IMR-90 (cell line): Measurements from ENCODE around the gene FUS. TPM values are rescaled to one million over a fixed set of nuclear protein-coding genes. Genes with fewer than 3 reads are reported as not detected.

Experiments
- ATAC-seq: fragments of 200-7000 bp; cut with Tn5 transposase; 2 replicates; pipeline ENCODE4 v1.9.1; 2020; ENCODE audit warnings: low read depth, mild to moderate bottlenecking, moderate library complexity
- BruUV-seq: library from RNA; stranded (reverse); fragments of 400-500 nt; replicated peaks from 2 replicates; lab custom pipeline; 2021; lab: Mats Ljungman, UMichigan
- CTCF ChIA-PET: fragments of 300-600 bp; formaldehyde crosslinking; extraction: SDS; loops from one replicate; lab custom pipeline; 2021; ENCODE audit warnings: antibody characterized with exemption; lab: Yijun Ruan, JAX
- POLR2A ChIA-PET: fragments of 300-600 bp; sonication (Branson Sonifier 250); formaldehyde crosslinking; loops from one replicate; lab custom pipeline; 2022; ENCODE audit warnings: antibody characterized with exemption; ENCODE audit not compliant: unreplicated experiment; lab: Charles Lee
- DNase-seq: peaks from one replicate; pipeline ENCODE4 v3.0.0; 2013
- H2AFZ ChIP-seq: replicated peaks from 2 replicates; pipeline ENCODE3; 2013; ENCODE audit warnings: low read length, mild to moderate bottlenecking; ENCODE audit not compliant: poor library complexity
- H2AK5ac ChIP-seq: 2 replicates; pipeline ENCODE4 v1.6.1; 2013; ENCODE audit warnings: low read depth, low read length, inconsistent platforms
- H2AK9ac ChIP-seq: replicated peaks from 2 replicates; pipeline ENCODE3; 2013; ENCODE audit warnings: mild to moderate bottlenecking, low read depth, low read length, moderate library complexity; ENCODE audit not compliant: poor library complexity
- H2BK120ac ChIP-seq: 2 replicates; pipeline ENCODE4 v1.6.1; 2013; ENCODE audit warnings: low read depth, low read length, inconsistent platforms
- H2BK15ac ChIP-seq: 3 replicates; pipeline ENCODE4 v1.6.1; 2013; ENCODE audit warnings: low read depth, low read length, inconsistent platforms
- H2BK20ac ChIP-seq: 2 replicates; pipeline ENCODE4 v1.6.1; 2013; ENCODE audit warnings: low read depth, mild to moderate bottlenecking, inconsistent platforms, low read length, moderate library complexity
- H2BK5ac ChIP-seq: 2 replicates; pipeline ENCODE4 v1.6.1; 2013; ENCODE audit warnings: mild to moderate bottlenecking, low read depth, low read length, inconsistent platforms; ENCODE audit not compliant: poor library complexity, severe bottlenecking
- H3K14ac ChIP-seq: replicated peaks from 2 replicates; pipeline ENCODE4 v1.6.1; 2013; ENCODE audit warnings: low read depth, low read length, inconsistent platforms
- H3K18ac ChIP-seq: 2 replicates; pipeline ENCODE4 v1.6.1; 2013; ENCODE audit warnings: low read depth, low read length, control low read depth
- H3K23ac ChIP-seq: 2 replicates; pipeline ENCODE4 v1.6.1; 2013; ENCODE audit warnings: low read depth, low read length, inconsistent platforms
- H3K27ac ChIP-seq: 2 replicates; pipeline ENCODE4 v1.5.1; 2013; ENCODE audit warnings: mild to moderate bottlenecking, control low read depth, low read length; ENCODE audit not compliant: insufficient read depth
- H3K27me3 ChIP-seq: 2 replicates; pipeline ENCODE4 v1.6.1; 2013; ENCODE audit warnings: low read length; ENCODE audit not compliant: control insufficient read depth, insufficient read depth
- H3K36me3 ChIP-seq: 2 replicates; pipeline ENCODE4 v1.6.1; 2013; ENCODE audit warnings: low read length, mixed read lengths; ENCODE audit not compliant: control insufficient read depth, insufficient read depth
- H3K4ac ChIP-seq: 2 replicates; pipeline ENCODE4 v1.6.1; 2013; ENCODE audit warnings: low read depth, low read length, inconsistent platforms
- H3K4me1 ChIP-seq: 2 replicates; pipeline ENCODE4 v1.6.1; 2013; ENCODE audit warnings: low read length, mixed read lengths; ENCODE audit not compliant: control insufficient read depth, insufficient read depth
- H3K4me2 ChIP-seq: 2 replicates; pipeline ENCODE4 v1.6.1; 2013; ENCODE audit warnings: low read depth, mild to moderate bottlenecking, control low read depth, low read length, moderate library complexity
- H3K4me3 ChIP-seq: 2 replicates; pipeline ENCODE4 v1.5.1; 2013; ENCODE audit warnings: low read depth, mild to moderate bottlenecking, control low read depth, low read length, moderate library complexity; ENCODE audit not compliant: insufficient read depth
- H3K56ac ChIP-seq: 2 replicates; pipeline ENCODE4 v1.6.1; 2013; ENCODE audit warnings: low read length, inconsistent platforms; ENCODE audit not compliant: insufficient read depth; ENCODE audit errors: extremely low read depth
- H3K79me1 ChIP-seq, 2 experiments: 2 replicates each; pipeline ENCODE4 v1.6.1; 2013; ENCODE audit warnings: low read length in 2 of 2, inconsistent platforms in 1 of 2, low read depth in 1 of 2
- H3K9ac ChIP-seq: 2 replicates; pipeline ENCODE4 v1.6.1; 2013; ENCODE audit warnings: low read depth, low read length, control low read depth
- H3K9me1 ChIP-seq: 2 replicates; pipeline ENCODE4 v1.6.1; 2013; ENCODE audit warnings: low read length, inconsistent platforms; ENCODE audit not compliant: insufficient read depth
- H3K9me3 ChIP-seq: 2 replicates; pipeline ENCODE4 v1.6.1; 2013; ENCODE audit warnings: low read length; ENCODE audit not compliant: control insufficient read depth, insufficient read depth
- H4K20me1 ChIP-seq: 2 replicates; pipeline ENCODE4 v1.6.1; 2013; ENCODE audit warnings: low read length, inconsistent platforms; ENCODE audit not compliant: insufficient read depth
- H4K5ac ChIP-seq: 2 replicates; pipeline ENCODE4 v1.6.1; 2013; ENCODE audit warnings: mild to moderate bottlenecking, low read depth, low read length, control low read depth
- H4K8ac ChIP-seq, 2 experiments: 2 replicates each; pipeline ENCODE4 v1.6.1; 2013; ENCODE audit warnings: low read depth in 2 of 2, low read length in 2 of 2, control low read depth in 1 of 2, inconsistent platforms in 1 of 2
- H4K91ac ChIP-seq: 2 replicates; pipeline ENCODE4 v1.6.1; 2013; ENCODE audit warnings: low read depth, low read length, inconsistent platforms; ENCODE audit not compliant: insufficient read depth
- BHLHE40 ChIP-seq: fragments of 150-350 bp; IDR thresholded peaks from 2 replicates; pipeline ENCODE4 v1.6.1; 2016; ENCODE audit warnings: mild to moderate bottlenecking, low read depth, low read length
- CEBPB ChIP-seq: IDR thresholded peaks from 2 replicates; pipeline ENCODE4 v1.6.1; 2012; ENCODE audit warnings: low read depth, low read length, improper control_type of control experiment
- CHD1 ChIP-seq: IDR thresholded peaks from 2 replicates; pipeline ENCODE4 v1.6.1; 2012; ENCODE audit warnings: low read depth, low read length, improper control_type of control experiment
- CTCF ChIP-seq: conservative IDR thresholded peaks from 2 replicates; pipeline ENCODE4 v1.5.1; 2012; ENCODE audit warnings: mild to moderate bottlenecking, low read depth, low read length, improper control_type of control experiment
- ELK1 ChIP-seq: fragments of 150-350 bp; IDR thresholded peaks from 2 replicates; pipeline ENCODE4 v1.6.1; 2016; ENCODE audit warnings: low read depth, mild to moderate bottlenecking, low read length, moderate library complexity, borderline replicate concordance
- FOS ChIP-seq: fragments of 150-350 bp; IDR thresholded peaks from 2 replicates; pipeline ENCODE4 v1.6.1; 2016; ENCODE audit warnings: low read depth, low read length
- MAFK ChIP-seq: IDR thresholded peaks from 2 replicates; pipeline ENCODE4 v1.6.1; 2012; ENCODE audit warnings: low read depth, low read length, improper control_type of control experiment
- MAZ ChIP-seq: IDR thresholded peaks from 2 replicates; pipeline ENCODE4 v1.6.1; 2012; ENCODE audit warnings: low read depth, mild to moderate bottlenecking, low read length, improper control_type of control experiment, moderate library complexity, borderline replicate concordance
- MXI1 ChIP-seq: IDR thresholded peaks from 2 replicates; pipeline ENCODE4 v1.6.1; 2012; ENCODE audit warnings: low read depth, mild to moderate bottlenecking, low read length, moderate library complexity, borderline replicate concordance
- NFE2L2 ChIP-seq: fragments of 150-350 bp; IDR thresholded peaks from 2 replicates; pipeline ENCODE4 v1.6.1; 2016; ENCODE audit warnings: low read depth, mild to moderate bottlenecking, low read length
- POLR2A ChIP-seq: IDR thresholded peaks from 2 replicates; pipeline ENCODE4 v1.6.1; 2012; ENCODE audit warnings: mild to moderate bottlenecking, low read depth, low read length
- RAD21 ChIP-seq: IDR thresholded peaks from 2 replicates; pipeline ENCODE4 v1.6.1; 2012; ENCODE audit warnings: low read length, improper control_type of control experiment
- RCOR1 ChIP-seq: IDR thresholded peaks from 2 replicates; pipeline ENCODE4 v1.6.1; 2012; ENCODE audit warnings: mild to moderate bottlenecking, low read length, improper control_type of control experiment; ENCODE audit not compliant: insufficient replicate concordance
- RFX5 ChIP-seq: IDR thresholded peaks from 2 replicates; pipeline ENCODE4 v1.8.0; 2012; ENCODE audit warnings: low read depth, mild to moderate bottlenecking, low read length, moderate library complexity
- SMC3 ChIP-seq: fragments of 150-350 bp; IDR thresholded peaks from 2 replicates; pipeline ENCODE4 v1.6.1; 2016; ENCODE audit warnings: low read depth, mild to moderate bottlenecking, antibody characterized with exemption, low read length, moderate library complexity
- USF2 ChIP-seq: fragments of 150-350 bp; IDR thresholded peaks from 2 replicates; pipeline ENCODE4 v1.6.1; 2017; ENCODE audit warnings: mild to moderate bottlenecking, antibody characterized with exemption, low read length, low read depth
- WGBS, 2 experiments: methylation state at CpG; one replicate each; pipeline versions ENCODE4 v1.1.5 to v1.1.7; 2013; ENCODE audit warnings: missing lambda C conversion rate in 2 of 2; ENCODE audit not compliant: insufficient read length in 1 of 2; ENCODE audit errors: extremely low coverage in 2 of 2; 5-methylcytosine and 5-hydroxymethylcytosine counted together
- dilution Hi-C: fragments of 300-500 bp; cut with HindIII; formaldehyde crosslinking; loops from one replicate; pipeline ENCODE4 v1.14.3; 2018; ENCODE audit warnings: low sequenced_read_pairs; ENCODE audit not compliant: unreplicated experiment
- in situ Hi-C: fragments of 300-500 bp; cut with MboI; formaldehyde crosslinking; loops from 3 replicates; pipeline ENCODE4 v1.14.3; 2019; ENCODE audit warnings: low sequenced_read_pairs, inconsistent platforms, mixed read lengths
- intact Hi-C: fragments of 100-400 bp; cut with micrococcal nuclease; formaldehyde crosslinking; loops from 2 replicates; pipeline ENCODE4 v1.10.0; 2022
- polyA plus RNA-seq, 3 experiments: library from polyadenylated mRNA; depleted of rRNA; stranded (reverse); fragments of >200 nt; gene quantifications; 2 replicates each; pipeline ENCODE4 v1.2.3, GENCODE V29; 2012; ENCODE audit warnings: low replicate concordance in 1 of 3
- total RNA-seq: library from RNA; depleted of rRNA; stranded (reverse); fragments of >200 nt; gene quantifications from 2 replicates; pipeline ENCODE4 v1.2.3, GENCODE V29; 2012

The FUS gene
- total and polyA plus RNA-seq, 2 of the 4 experiments (the other 2 are of a cell fraction): 42.8 to 340 TPM

- peaks cover 90% of the 10 kb centered on the region for H4K20me1 ChIP-seq
- no peak overlapping the region for H2AFZ ChIP-seq
- ChIA-PET CTCF (no interaction called here), POLR2A (no interaction called here)
- H3K18ac ChIP-seq: no peak overlapping the region
- H2BK5ac ChIP-seq: no peak overlapping the region
- dilution Hi-C loops (no loop called here), intact Hi-C loops (no loop called here), in situ Hi-C loops (loop anchor here (5.0 to 10.0 kb wide), 2 partner anchors 247 to 680 kb away; partner anchors contain the start of genes ZNF267 and ZNF843)
- no peak overlapping the region for H4K8ac ChIP-seq
- no peak overlapping the region for H3K4me3 ChIP-seq
- H3K9me1 ChIP-seq: peaks cover 8% of the 10 kb centered on the region; the same call in 1 of the 2 replicates
- H4K5ac ChIP-seq: no peak overlapping the region
- no peak overlapping the region for H4K91ac ChIP-seq
- H3K56ac ChIP-seq: no peak overlapping the region
- no peaks in the 10 kb centered on the region for H3K4me1 ChIP-seq
- no peak overlapping the region for H2AK5ac ChIP-seq
- DNase-seq: no peak
- H3K79me1 ChIP-seq: peaks cover 47 to 63% of the 10 kb centered on the region in 2 experiments
- H2BK120ac ChIP-seq: no peak overlapping the region
- ATAC-seq: no peak
- no peak overlapping the region for H2AK9ac ChIP-seq
- WGBS, 2 experiments: 89% methylated on average over 1 of the region's 7 CpGs; no CpG with 5 or more reads in 1 of the 2 experiments
- no peaks in the 10 kb centered on the region for H3K9me3 ChIP-seq
- H3K9ac ChIP-seq: no peak overlapping the region
- no peak overlapping the region for H2BK15ac ChIP-seq
- no peak overlapping the region for H3K4ac ChIP-seq
- no peak overlapping the region for H3K14ac ChIP-seq
- no peak overlapping the region for H2BK20ac ChIP-seq
- no peaks in the 10 kb centered on the region for H3K27me3 ChIP-seq
- no peak overlapping the region for H3K27ac ChIP-seq
- peaks cover 79% of the 10 kb centered on the region for H3K36me3 ChIP-seq
- no peak overlapping the region for H3K23ac ChIP-seq
- no TSS peak for BruUV-seq
- no peak for TF ChIP-seq CHD1
- no peak for TF ChIP-seq CTCF
- no peak for TF ChIP-seq RFX5
- no peak for TF ChIP-seq FOS
- no peak for TF ChIP-seq RCOR1
- no peak for TF ChIP-seq POLR2A
- TF ChIP-seq USF2: no peak
- TF ChIP-seq MAFK: no peak
- no peak for TF ChIP-seq MAZ
- no peak for TF ChIP-seq NFE2L2
- no peak for TF ChIP-seq RAD21
- TF ChIP-seq ELK1: no peak
- no peak for TF ChIP-seq SMC3
- TF ChIP-seq CEBPB: no peak
- no peak for TF ChIP-seq BHLHE40
- no peak for TF ChIP-seq MXI1
- no peak overlapping the region for H3K4me2 ChIP-seq
Measured at GRCh38 chr16:31194898-31195297, 15.0 kb downstream of the FUS start.
